ENCODE results near the gene PTPRD.

- no peak for TF ChIP-seq CTCF (IDR thresholded peaks at IDR 0.05)
- TF ChIP-seq REST (IDR thresholded peaks at IDR 0.05; ENCODE audit: insufficient read depth in 1 of 2, low read depth in 2 of 2, low read length in 1 of 2), result no peak
- no peak for TF ChIP-seq SIN3A (IDR thresholded peaks at IDR 0.05; ENCODE audit: borderline replicate concordance, insufficient read depth, low read depth, low read length)
- no peak for TF ChIP-seq TCF7L2 (IDR thresholded peaks at IDR 0.05; ENCODE audit: low read depth, low read length)
These were observed 1899.0 kb downstream of the PTPRD start for GRCh38 chr9:8713811-8714165.
